Type B pancreatic cell (in vitro differentiated cells): Measurements from ENCODE around the gene BASP1. TPM values are rescaled to one million over a fixed set of nuclear protein-coding genes. Genes with fewer than 3 reads are reported as not detected.
A peak's percentile ranks its signal among the peaks of the same experiment; 100 is the strongest.

Source experiments
- DNase-seq: peaks from one replicate; pipeline ENCODE4 v3.0.0; 2021; ENCODE audit warnings: mixed read lengths; ENCODE audit not compliant: unreplicated experiment; ENCODE audit errors: extremely low spot score
- H3K27ac Mint-ChIP-seq: 2 replicates; pipeline ENCODE4 v1.8.0; 2021; ENCODE audit warnings: mild to moderate bottlenecking, mixed read lengths
- H3K27me3 Mint-ChIP-seq: 2 replicates; pipeline ENCODE4 v1.8.0; 2021; ENCODE audit warnings: mixed read lengths
- H3K36me3 Mint-ChIP-seq: 2 replicates; pipeline ENCODE4 v1.8.0; 2021; ENCODE audit warnings: mixed read lengths
- H3K4me1 Mint-ChIP-seq: one replicate; pipeline ENCODE4 v1.8.0; 2021; ENCODE audit warnings: mixed read lengths; ENCODE audit not compliant: unreplicated experiment
- H3K4me3 Mint-ChIP-seq: 2 replicates; pipeline ENCODE4 v1.8.0; 2021; ENCODE audit warnings: mild to moderate bottlenecking, mixed read lengths
- H3K9me3 Mint-ChIP-seq: 2 replicates; pipeline ENCODE4 v1.8.0; 2021; ENCODE audit warnings: mixed read lengths
- total RNA-seq: library from RNA; stranded (reverse); gene quantifications from 2 replicates; pipeline ENCODE4 v1.2.1, GENCODE V29; 2021; ENCODE audit warnings: low replicate concordance
- TF ChIP-seq, protein P1 (sequence below): fragments of 200-600 bp; sonication (generic); conservative IDR thresholded peaks from 2 replicates; pipeline ENCODE4 v1.5.0; 2021; ENCODE audit warnings: antibody characterized with exemption, mild to moderate bottlenecking

The BASP1 gene
- total RNA-seq, 1 donor from 2014 or later: 131 TPM

DNA sequence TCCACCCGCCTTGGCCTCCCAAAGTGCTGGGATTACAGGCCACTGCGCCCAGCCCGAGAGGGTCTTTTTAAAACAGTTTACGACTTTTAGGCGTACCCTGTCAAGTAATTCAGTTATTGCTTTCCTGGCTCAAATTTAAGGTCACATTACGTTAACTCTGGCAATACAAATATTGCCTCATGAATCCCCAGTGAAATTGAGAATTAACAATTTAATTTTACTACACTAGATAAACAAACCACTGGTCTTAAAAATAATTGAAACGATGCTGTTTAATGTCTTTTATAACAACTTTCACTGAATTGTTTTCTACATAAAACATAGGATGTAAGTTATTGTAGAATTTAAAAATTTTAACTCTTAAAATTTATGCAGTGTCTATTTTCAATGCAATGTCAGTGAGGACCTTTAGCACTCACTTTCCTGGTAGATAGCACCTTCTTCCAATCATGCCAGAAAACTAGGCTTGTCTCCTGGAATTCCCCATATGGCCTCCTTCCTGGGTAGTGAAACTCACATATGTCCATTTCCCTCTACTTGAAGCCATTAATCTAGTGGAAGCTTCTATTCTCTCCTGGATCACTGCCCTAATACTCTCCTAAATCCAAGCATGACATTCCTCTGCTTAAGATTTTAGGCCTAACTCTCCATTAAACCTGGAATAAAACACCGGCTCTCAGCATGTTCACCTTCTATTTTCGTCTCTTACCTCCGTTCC is 13.5 kb downstream of the BASP1 start:
- TF ChIP-seq, protein P1, sequence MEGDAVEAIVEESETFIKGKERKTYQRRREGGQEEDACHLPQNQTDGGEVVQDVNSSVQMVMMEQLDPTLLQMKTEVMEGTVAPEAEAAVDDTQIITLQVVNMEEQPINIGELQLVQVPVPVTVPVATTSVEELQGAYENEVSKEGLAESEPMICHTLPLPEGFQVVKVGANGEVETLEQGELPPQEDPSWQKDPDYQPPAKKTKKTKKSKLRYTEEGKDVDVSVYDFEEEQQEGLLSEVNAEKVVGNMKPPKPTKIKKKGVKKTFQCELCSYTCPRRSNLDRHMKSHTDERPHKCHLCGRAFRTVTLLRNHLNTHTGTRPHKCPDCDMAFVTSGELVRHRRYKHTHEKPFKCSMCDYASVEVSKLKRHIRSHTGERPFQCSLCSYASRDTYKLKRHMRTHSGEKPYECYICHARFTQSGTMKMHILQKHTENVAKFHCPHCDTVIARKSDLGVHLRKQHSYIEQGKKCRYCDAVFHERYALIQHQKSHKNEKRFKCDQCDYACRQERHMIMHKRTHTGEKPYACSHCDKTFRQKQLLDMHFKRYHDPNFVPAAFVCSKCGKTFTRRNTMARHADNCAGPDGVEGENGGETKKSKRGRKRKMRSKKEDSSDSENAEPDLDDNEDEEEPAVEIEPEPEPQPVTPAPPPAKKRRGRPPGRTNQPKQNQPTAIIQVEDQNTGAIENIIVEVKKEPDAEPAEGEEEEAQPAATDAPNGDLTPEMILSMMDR: no peak
- H3K27me3 Mint-ChIP-seq: no peaks in the 10 kb centered on the region
- H3K36me3 Mint-ChIP-seq: peaks cover 59% of the 10 kb centered on the region
- no peak overlapping the region for H3K4me3 Mint-ChIP-seq
- DNase-seq: no peak
- no peaks in the 10 kb centered on the region for H3K9me3 Mint-ChIP-seq
- H3K4me1 Mint-ChIP-seq: peaks cover 44% of the 10 kb centered on the region
- H3K27ac Mint-ChIP-seq: peak overlapping the region; percentile 60

DNA sequence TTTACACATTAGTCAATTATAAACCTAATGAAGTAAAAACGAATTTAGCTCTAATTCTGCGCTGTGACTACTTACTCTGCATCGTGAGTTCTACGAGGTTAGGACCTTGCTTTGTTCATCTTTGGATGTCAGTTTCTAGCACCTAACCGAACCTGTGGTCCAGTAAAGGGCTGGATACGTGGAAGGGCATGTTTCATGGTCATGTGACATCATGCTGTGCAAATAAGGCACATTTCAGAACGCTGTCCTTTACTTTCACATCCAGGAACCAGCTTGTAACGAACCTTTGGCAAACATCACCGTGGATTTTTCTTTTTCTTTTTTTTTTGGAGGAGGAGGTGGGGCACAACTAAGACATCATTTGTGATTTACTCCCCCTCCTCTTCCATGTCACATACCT is 15.0 kb downstream of the BASP1 start:
- TF ChIP-seq, protein P1: no peak
- no peak overlapping the region for H3K27ac Mint-ChIP-seq

DNA sequence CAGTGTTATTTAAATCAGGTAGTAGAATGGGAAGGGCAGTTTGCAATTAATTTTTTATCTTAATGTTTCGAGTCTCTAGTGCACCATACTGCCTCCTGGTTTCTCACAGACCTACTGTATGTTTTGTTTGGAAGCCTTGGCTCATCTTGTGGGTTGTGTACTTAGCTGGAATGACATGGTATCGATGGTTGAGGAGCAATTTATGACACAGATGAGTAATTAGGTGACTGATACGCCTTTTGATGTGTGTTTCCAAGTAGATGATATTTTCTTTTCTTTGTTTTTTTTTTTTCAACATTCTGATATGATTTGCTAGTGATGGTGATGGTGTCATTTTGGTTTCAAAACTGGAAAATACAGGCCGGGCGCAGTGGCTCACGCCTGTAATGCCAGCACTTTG is 16.1 kb downstream of the BASP1 start:
- TF ChIP-seq, protein P1: no peak
- no peak for DNase-seq
- peaks cover 38% of the 10 kb centered on the region for H3K4me1 Mint-ChIP-seq
- no peaks in the 10 kb centered on the region for H3K9me3 Mint-ChIP-seq
- no peak overlapping the region for H3K4me3 Mint-ChIP-seq
- no peak overlapping the region for H3K27ac Mint-ChIP-seq
- peaks cover 59% of the 10 kb centered on the region for H3K36me3 Mint-ChIP-seq
- H3K27me3 Mint-ChIP-seq: no peaks in the 10 kb centered on the region

More for the DNA sequence above, 15.0 kb downstream of the BASP1 start:
- Mint-ChIP-seq H3K4me3 (peak overlapping the region; percentile 36), H3K9me3 (no peaks in the 10 kb centered on the region), H3K4me1 (peaks cover 39% of the 10 kb centered on the region), H3K36me3 (peaks cover 59% of the 10 kb centered on the region), H3K27me3 (no peaks in the 10 kb centered on the region)
- no peak for DNase-seq

DNA sequence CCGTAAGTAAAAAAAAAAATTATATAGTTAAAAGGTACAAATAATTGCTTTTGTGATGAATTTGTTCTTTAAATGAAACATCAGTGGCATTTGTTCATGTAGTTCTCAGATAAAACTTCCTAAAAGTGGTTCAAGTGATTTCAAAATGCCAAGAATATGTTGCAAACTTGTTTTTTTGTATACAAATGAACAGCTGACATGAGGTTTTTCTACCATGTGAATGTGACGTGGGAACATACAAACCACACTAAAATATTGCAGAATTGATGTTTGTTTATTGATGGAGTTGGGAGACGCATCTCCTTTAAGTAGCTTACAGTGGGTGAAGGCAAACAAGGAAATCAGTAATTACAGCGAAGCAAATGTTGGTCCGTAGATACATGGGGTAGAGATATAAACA is 16.9 kb downstream of the BASP1 start:
- TF ChIP-seq, protein P1: no peak
- no peaks in the 10 kb centered on the region for H3K27me3 Mint-ChIP-seq
- H3K36me3 Mint-ChIP-seq: peaks cover 53% of the 10 kb centered on the region
- no peak for DNase-seq
- peaks cover 31% of the 10 kb centered on the region for H3K4me1 Mint-ChIP-seq
- no peaks in the 10 kb centered on the region for H3K9me3 Mint-ChIP-seq
- no peak overlapping the region for H3K27ac Mint-ChIP-seq
- no peak overlapping the region for H3K4me3 Mint-ChIP-seq

DNA sequence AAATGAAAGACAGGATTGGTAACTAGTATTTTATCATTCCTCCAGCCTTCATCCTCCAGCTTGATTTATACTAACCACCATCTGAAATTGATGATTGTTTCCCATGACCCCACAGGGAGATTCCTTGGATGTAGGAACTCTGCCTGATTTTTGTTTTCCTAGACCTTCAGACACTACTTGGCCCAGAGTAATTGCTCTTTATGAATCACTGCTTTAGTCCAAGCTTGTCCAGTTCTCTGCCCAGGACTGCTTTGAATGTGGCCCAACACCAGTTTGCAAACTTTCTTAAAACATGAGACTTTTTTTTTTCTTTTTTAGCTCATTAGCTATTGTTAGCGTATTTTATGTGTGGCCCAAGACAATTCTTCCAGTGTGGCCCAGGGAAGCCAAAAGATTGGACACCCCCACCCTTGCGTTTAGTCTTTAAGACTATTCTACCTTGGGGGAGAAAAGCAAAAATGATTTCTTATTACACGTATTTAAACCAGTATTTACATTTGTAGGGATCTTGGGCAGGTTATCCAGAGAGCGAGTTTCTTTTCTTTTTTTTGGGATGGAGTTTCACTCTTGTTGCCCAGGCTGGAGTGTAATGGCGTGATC is 18.4 kb downstream of the BASP1 start:
- Mint-ChIP-seq H3K4me1 (peaks cover 29% of the 10 kb centered on the region), H3K4me3 (no peak overlapping the region), H3K27ac (peak overlapping the region; percentile 6), H3K36me3 (peaks cover 47% of the 10 kb centered on the region), H3K9me3 (no peaks in the 10 kb centered on the region), H3K27me3 (no peaks in the 10 kb centered on the region)
- no peak for DNase-seq
- TF ChIP-seq, protein P1: no peak
